Calu3 (cell line): Measurements from ENCODE around the gene MLKL. TPM values are rescaled to one million over a fixed set of nuclear protein-coding genes. Genes with fewer than 3 reads are reported as not detected.

Source experiments
- BruUV-seq: library from RNA; stranded (reverse); fragments of 400-500 nt; replicated peaks from 2 replicates; lab custom pipeline; 2021; lab: Mats Ljungman, UMichigan
- CTCF ChIA-PET: fragments of 300-600 bp; sonication (Branson Sonifier 250); formaldehyde crosslinking; loops from one replicate; lab custom pipeline; 2022; ENCODE audit warnings: antibody characterized with exemption; lab: Charles Lee
- DNase-seq: peaks from one replicate; pipeline ENCODE4 v3.0.0; 2022
- H3K27ac Mint-ChIP-seq: one replicate; pipeline ENCODE4 v1.8.0; 2022; ENCODE audit warnings: mixed read lengths; ENCODE audit not compliant: unreplicated experiment
- H3K27me3 Mint-ChIP-seq: one replicate; pipeline ENCODE4 v1.8.0; 2022; ENCODE audit warnings: mixed read lengths; ENCODE audit not compliant: unreplicated experiment
- H3K36me3 Mint-ChIP-seq: one replicate; pipeline ENCODE4 v1.8.0; 2022; ENCODE audit warnings: mild to moderate bottlenecking, moderate library complexity, mixed read lengths; ENCODE audit not compliant: insufficient read depth, unreplicated experiment
- H3K4me1 Mint-ChIP-seq: one replicate; pipeline ENCODE4 v1.8.0; 2022; ENCODE audit warnings: mild to moderate bottlenecking, low read depth, mixed read lengths; ENCODE audit not compliant: unreplicated experiment
- H3K4me3 Mint-ChIP-seq: one replicate; pipeline ENCODE4 v1.8.0; 2022; ENCODE audit warnings: mild to moderate bottlenecking, low read depth, moderate library complexity, mixed read lengths; ENCODE audit not compliant: unreplicated experiment
- H3K9me3 Mint-ChIP-seq: one replicate; pipeline ENCODE4 v1.8.0; 2022; ENCODE audit warnings: low read depth, mixed read lengths; ENCODE audit not compliant: unreplicated experiment
- CTCF ChIP-seq: fragments of 200-600 bp; IDR thresholded peaks from one replicate; pipeline ENCODE4 v1.8.0; 2022; ENCODE audit warnings: antibody characterized with exemption; ENCODE audit not compliant: unreplicated experiment
- intact Hi-C: fragments of 100-400 bp; cut with micrococcal nuclease; formaldehyde crosslinking; loops from one replicate; pipeline ENCODE4 v1.10.0; 2022; ENCODE audit not compliant: unreplicated experiment
- total RNA-seq: library from RNA; stranded (reverse); gene quantifications from 2 replicates; pipeline ENCODE4 v1.2.3, GENCODE V29; 2022

Gene MLKL
- total RNA-seq, 1 experiment from 2014 or later = 38.8 TPM

GRCh38 chr16:74623214-74623838, 77.3 kb downstream of the MLKL start:
- Mint-ChIP-seq H3K36me3 (peaks cover 59% of the 10 kb centered on the region), H3K9me3 (no peaks in the 10 kb centered on the region), H3K4me3 (no peak overlapping the region), H3K27ac (no peak overlapping the region), H3K4me1 (peaks cover 2% of the 10 kb centered on the region), H3K27me3 (no peaks in the 10 kb centered on the region)
- no TSS peak for BruUV-seq
- intact Hi-C loops = loop anchor here (5.0 kb wide), 1 partner anchor 141 kb away; no protein-coding TSS in a partner anchor
- DNase-seq = no peak
- peak; percentile 59 for TF ChIP-seq CTCF
- CTCF ChIA-PET = interaction anchor here (0.9 kb wide), 1 partner anchor 18 kb away, joined by 3 read pairs; no protein-coding TSS in a partner anchor

DNA sequence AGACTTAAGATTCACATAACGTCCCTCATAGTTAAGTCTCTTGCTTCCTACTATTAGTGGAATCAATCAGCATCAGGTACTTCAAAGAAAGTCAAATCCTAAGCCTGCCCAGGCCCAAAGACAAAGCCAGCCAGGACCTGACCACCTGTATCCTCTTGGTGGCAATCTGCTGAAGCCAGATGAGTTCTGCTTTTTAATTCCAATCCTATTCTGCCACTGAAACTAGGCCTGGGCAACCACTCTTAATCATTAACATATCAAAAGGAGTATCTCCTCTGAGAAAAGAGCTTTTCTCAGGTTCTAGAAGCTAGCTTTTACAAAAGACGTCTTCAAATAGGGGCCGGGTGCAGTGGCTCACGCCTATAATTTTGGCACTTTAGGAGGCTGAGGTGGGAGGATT, 78.7 kb downstream of the MLKL start:
- intact Hi-C loops = loop anchor here (5.0 kb wide), 1 partner anchor 140 kb away; no protein-coding TSS in a partner anchor

More for the DNA sequence above, 78.7 kb downstream of the MLKL start:
- Mint-ChIP-seq H3K27me3 (no peaks in the 10 kb centered on the region), H3K9me3 (no peaks in the 10 kb centered on the region), H3K36me3 (peaks cover 59% of the 10 kb centered on the region), H3K4me1 (peaks cover 9% of the 10 kb centered on the region), H3K27ac (no peak overlapping the region), H3K4me3 (no peak overlapping the region)
- no peak for TF ChIP-seq CTCF
- no TSS peak for BruUV-seq
- CTCF ChIA-PET = no interaction called here
- no peak for DNase-seq

Other genes starting within 250 kb of the MLKL start
- gene GLG1, start 93.7 kb downstream of the MLKL start, total RNA-seq = 130 and 139 TPM in 2 replicates
- 107 and 109 TPM in 2 replicates for gene RFWD3, start 34.0 kb downstream of the MLKL start, total RNA-seq
- 74.2 and 122 TPM in 2 replicates for gene FA2H, start 74.0 kb upstream of the MLKL start, total RNA-seq